Measurements from ENCODE around the gene NCOA3. TPM values are rescaled to one million over a fixed set of nuclear protein-coding genes. Genes with fewer than 3 reads are reported as not detected.
"Not testable (repeated sequence)": the region's sequence is repeated elsewhere in the genome, so short reads cannot be mapped to it uniquely, and the experiment has no call there.

The NCOA3 gene
- total RNA-seq, 6 donors from 2014 or later = 27.9 to 54.7 (median 38.9) TPM

DNA sequence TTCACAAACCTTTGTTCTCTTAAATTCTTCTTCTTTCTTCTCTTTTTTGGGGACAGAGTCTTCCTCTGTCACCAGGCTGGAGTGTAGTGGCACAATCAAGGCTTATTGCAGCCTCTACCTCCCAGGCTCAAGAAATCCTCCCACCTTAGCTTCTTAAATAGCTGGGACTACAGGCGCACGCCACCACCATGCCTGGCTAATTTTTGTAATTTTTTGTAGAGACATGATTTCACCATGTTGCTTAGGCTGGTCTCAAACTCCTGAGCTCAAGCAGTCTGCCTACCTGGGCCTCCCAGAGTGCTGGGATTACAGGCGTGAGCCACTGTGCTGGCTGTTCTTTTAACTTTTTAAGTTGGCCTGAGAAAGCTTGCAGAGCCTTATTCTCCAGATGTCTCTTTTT is 48.0 kb downstream of the NCOA3 start:
- Histone ChIP-seq H3K27ac (no peak overlapping the region), H3K27me3 (no peaks in the 10 kb centered on the region), H3K9me3 (no peaks in the 10 kb centered on the region), H3K4me3 (no peak overlapping the region), H3K36me3 (no peaks in the 10 kb centered on the region), H3K4me1 (peaks cover 0 to 16% (median 4%) of the 10 kb centered on the region in 4 donors)
- WGBS, 2 donors = 95 to 96% methylated on average over 3 of the region's 3 CpGs
- DNase-seq (no peak), ATAC-seq (ENCODE audit: low FRiP score in 2 of 2) (no peak)
- TF ChIP-seq, protein P1, sequence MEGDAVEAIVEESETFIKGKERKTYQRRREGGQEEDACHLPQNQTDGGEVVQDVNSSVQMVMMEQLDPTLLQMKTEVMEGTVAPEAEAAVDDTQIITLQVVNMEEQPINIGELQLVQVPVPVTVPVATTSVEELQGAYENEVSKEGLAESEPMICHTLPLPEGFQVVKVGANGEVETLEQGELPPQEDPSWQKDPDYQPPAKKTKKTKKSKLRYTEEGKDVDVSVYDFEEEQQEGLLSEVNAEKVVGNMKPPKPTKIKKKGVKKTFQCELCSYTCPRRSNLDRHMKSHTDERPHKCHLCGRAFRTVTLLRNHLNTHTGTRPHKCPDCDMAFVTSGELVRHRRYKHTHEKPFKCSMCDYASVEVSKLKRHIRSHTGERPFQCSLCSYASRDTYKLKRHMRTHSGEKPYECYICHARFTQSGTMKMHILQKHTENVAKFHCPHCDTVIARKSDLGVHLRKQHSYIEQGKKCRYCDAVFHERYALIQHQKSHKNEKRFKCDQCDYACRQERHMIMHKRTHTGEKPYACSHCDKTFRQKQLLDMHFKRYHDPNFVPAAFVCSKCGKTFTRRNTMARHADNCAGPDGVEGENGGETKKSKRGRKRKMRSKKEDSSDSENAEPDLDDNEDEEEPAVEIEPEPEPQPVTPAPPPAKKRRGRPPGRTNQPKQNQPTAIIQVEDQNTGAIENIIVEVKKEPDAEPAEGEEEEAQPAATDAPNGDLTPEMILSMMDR (IDR thresholded peaks at IDR 0.05) = no peak
- no peak for TF ChIP-seq EP300 (IDR thresholded peaks at IDR 0.05)

DNA sequence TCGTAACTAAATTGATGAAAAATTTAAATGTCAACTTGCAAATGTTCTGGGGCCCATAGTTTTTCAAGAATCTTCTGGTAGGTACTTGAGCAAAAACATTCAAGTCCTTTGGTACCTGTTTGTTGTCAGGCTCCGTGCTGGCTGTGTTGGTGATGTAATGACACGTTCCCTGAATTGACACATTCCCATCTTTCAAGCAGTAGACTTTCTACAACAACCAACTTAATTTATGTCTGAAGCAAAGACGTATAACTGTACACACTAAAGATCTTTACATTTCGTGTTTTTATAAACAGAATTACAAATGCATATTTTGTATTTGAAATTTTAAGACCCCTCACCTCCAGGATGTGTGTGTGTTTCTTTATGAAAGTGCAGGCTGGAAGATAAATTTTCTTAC is 49.5 kb downstream of the NCOA3 start:
- no peaks in the 10 kb centered on the region for H3K36me3 ChIP-seq
- no peak for ATAC-seq (ENCODE audit: low FRiP score in 2 of 2)
- no peaks in the 10 kb centered on the region for H3K9me3 ChIP-seq
- no peak overlapping the region for H3K27ac ChIP-seq
- H3K27me3 ChIP-seq = no peaks in the 10 kb centered on the region
- H3K4me3 ChIP-seq = no peak overlapping the region
- DNase-seq = no peak
- peaks cover 0 to 8% (median under 1%) of the 10 kb centered on the region in 4 donors for H3K4me1 ChIP-seq
- 56 to 57% methylated on average over 5 of the region's 5 CpGs for WGBS, 2 donors
- TF ChIP-seq EP300 (IDR thresholded peaks at IDR 0.05) = no peak
- TF ChIP-seq POLR2A (IDR thresholded peaks at IDR 0.05) = no peak
- TF ChIP-seq, protein P1 (IDR thresholded peaks at IDR 0.05) = no peak
- no peak for TF ChIP-seq POLR2AphosphoS5 (IDR thresholded peaks at IDR 0.05)

DNA sequence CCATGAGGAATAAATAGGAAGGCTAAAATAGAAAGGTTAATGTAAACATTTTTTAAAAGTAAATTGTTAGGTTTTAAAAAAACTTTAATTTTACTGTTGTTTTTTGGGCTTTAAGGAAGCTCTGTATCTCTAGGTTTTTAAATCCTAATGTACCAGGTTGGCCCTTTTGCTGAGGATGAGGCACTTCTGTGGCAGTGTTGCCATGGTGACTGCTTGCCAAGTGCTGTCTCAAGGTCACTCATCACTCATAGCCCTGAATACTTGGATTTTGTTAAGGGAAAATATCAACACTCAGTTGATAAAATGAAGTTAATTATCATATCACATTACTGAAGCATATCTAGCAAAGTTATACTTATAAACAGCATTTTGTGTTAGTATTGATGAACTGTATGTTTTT is 50.2 kb downstream of the NCOA3 start:
- DNase-seq (no peak), ATAC-seq (ENCODE audit: low FRiP score in 2 of 2) (no peak)
- H3K36me3 ChIP-seq = no peaks in the 10 kb centered on the region
- TF ChIP-seq POLR2A (IDR thresholded peaks at IDR 0.05) (no peak), EP300 (IDR thresholded peaks at IDR 0.05) (no peak), POLR2AphosphoS5 (IDR thresholded peaks at IDR 0.05) (no peak)
- TF ChIP-seq, protein P1 (IDR thresholded peaks at IDR 0.05) = no peak
- H3K27ac ChIP-seq = no peak overlapping the region
- no peaks in the 10 kb centered on the region for H3K27me3 ChIP-seq
- H3K4me3 ChIP-seq = no peak overlapping the region
- H3K9me3 ChIP-seq = no peaks in the 10 kb centered on the region
- H3K4me1 ChIP-seq = peaks cover 0 to 8% (median 1%) of the 10 kb centered on the region in 4 donors

DNA sequence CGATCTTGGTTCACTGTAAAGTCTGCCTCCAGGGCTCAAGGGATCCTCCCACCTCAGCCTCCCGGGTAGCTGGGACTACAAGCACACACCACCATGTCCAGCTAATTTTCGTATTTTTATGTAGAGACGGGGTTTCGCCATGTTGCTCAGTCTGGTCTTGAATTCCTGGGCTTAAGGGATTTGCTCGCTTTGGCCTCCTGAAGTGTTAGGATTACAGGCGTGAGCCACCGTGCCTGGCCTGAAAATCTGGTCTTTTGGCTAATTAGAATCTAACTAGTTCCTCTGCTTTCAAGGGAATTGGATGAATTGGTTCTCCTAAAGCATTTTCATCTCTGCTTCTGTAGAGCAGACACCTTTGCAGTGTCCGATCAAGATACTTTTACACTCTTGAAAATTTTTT is 51.3 kb downstream of the NCOA3 start:
- 96 to 99% methylated on average over 9 of the region's 9 CpGs for WGBS, 2 donors
- no peaks in the 10 kb centered on the region for H3K9me3 ChIP-seq
- peaks cover 0 to 8% (median 1%) of the 10 kb centered on the region in 4 donors for H3K4me1 ChIP-seq
- H3K4me3 ChIP-seq = no peak overlapping the region
- ATAC-seq (ENCODE audit: low FRiP score in 2 of 2) = no peak
- H3K27me3 ChIP-seq = no peaks in the 10 kb centered on the region
- no peak for TF ChIP-seq POLR2A (IDR thresholded peaks at IDR 0.05)
- no peak for TF ChIP-seq EP300 (IDR thresholded peaks at IDR 0.05)
- TF ChIP-seq, protein P1 (IDR thresholded peaks at IDR 0.05) = no peak
- no peak for TF ChIP-seq POLR2AphosphoS5 (IDR thresholded peaks at IDR 0.05)
- DNase-seq = no peak
- no peak overlapping the region for H3K27ac ChIP-seq
- no peaks in the 10 kb centered on the region for H3K36me3 ChIP-seq

DNA sequence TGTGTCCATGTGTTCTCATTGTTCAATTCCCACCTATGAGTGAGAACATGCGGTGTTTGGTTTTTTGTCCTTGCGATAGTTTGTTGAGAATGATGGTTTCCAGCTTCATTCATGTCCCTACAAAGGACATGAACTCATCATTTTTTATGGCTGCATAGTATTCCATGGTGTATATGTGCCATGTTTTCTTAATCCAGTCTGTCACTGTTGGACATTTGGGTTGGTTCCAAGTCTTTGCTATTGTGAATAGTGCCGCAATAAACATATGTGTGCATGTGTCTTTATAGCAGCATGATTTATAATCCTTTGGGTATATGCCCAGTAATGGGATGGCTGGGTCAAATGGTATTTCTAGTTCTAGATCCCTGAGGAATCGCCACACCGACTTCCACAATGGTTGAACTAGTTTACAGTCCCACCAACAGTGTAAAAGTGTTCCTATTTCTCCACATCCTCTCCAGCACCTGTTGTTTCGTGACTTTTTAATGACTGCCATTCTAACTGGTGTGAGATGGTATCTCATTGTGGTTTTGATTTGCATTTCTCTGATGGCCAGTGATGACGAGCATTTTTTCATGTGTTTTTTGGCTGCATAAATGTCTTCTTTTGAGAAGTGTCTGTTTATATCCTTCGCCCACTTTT is 52.0 kb downstream of the NCOA3 start:
- H3K36me3 ChIP-seq; H3K4me3 ChIP-seq; H3K27ac ChIP-seq; H3K4me1 ChIP-seq; H3K9me3 ChIP-seq; H3K27me3 ChIP-seq; DNase-seq; ATAC-seq (ENCODE audit: low FRiP score in 2 of 2): not testable (repeated sequence)
- 90 to 97% methylated on average over 3 to 8 of the region's 8 CpGs for WGBS, 2 donors

DNA sequence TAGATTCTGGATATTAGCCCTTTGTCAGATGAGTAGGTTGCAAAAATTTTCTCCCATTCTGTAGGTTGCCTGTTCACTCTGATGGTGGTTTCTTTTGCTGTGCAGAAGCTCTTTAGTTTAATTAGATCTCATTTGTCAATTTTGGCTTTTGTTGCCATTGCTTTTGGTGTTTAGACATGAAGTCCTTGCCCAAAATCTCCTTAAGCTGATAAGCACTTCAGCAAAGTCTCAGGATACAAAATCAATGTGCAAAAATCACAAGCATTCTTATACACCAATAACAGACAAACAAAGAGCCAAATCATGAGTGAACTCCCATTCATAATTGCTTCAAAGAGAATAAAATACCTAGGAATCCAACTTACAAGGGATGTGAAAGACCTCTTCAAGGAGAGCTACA is 52.6 kb downstream of the NCOA3 start:
- not testable (repeated sequence) for ATAC-seq (ENCODE audit: low FRiP score in 2 of 2); H3K4me3 ChIP-seq; H3K27me3 ChIP-seq; H3K9me3 ChIP-seq; H3K36me3 ChIP-seq; DNase-seq; H3K27ac ChIP-seq
- peaks cover 7 to 13% (median 12%) of the 10 kb centered on the region in 4 donors for H3K4me1 ChIP-seq
